ENCODE data around the gene LRRK1. TPM values are rescaled to one million over a fixed set of nuclear protein-coding genes. Genes with fewer than 3 reads are reported as not detected.

The LRRK1 gene
- total RNA-seq, 1 donor from 2014 or later = 2.3 TPM

Other genes with a start within 250 kb of the LRRK1 start
- 4.0 TPM for gene ALDH1A3, start 39.5 kb upstream of the LRRK1 start, total RNA-seq